Liver (tissue), 3 donors: ENCODE measurements around the gene FRK.

Experiments
- CTCF ChIP-seq: fragments of 150-350 bp; IDR thresholded peaks from 2 replicates; pipeline ENCODE4 v1.5.1; 2017; ENCODE audit warnings: improper control_type of control experiment, low read depth, low read length; ENCODE audit not compliant: missing input control
- FOXA1 ChIP-seq: IDR thresholded peaks from 2 replicates; pipeline ENCODE4 v1.6.1; 2016; ENCODE audit warnings: antibody characterized with exemption
- MAX ChIP-seq: IDR thresholded peaks from 2 replicates; pipeline ENCODE4 v1.6.1; 2016; ENCODE audit warnings: antibody characterized with exemption
- RAD21 ChIP-seq, 2 donors: IDR thresholded peaks; 2 replicates each; pipeline ENCODE4 v1.6.1; 2016; ENCODE audit warnings: antibody characterized with exemption in 2 of 2, mild to moderate bottlenecking in 2 of 2
- REST ChIP-seq: IDR thresholded peaks from 2 replicates; pipeline ENCODE4 v1.6.1; 2016; ENCODE audit warnings: antibody characterized with exemption, mild to moderate bottlenecking
- TAF1 ChIP-seq: conservative IDR thresholded peaks from 2 replicates; pipeline ENCODE4 v1.6.1; 2016; ENCODE audit warnings: antibody characterized with exemption, mild to moderate bottlenecking
- donor health status: healthy.
- donor health status: healthy.

- no peak for TF ChIP-seq CTCF
- TF ChIP-seq MAX: peak; percentile 16
- TF ChIP-seq REST: no peak
- no peak for TF ChIP-seq RAD21 (IDR thresholded peaks at IDR 0.05)
- no peak for TF ChIP-seq TAF1
- TF ChIP-seq FOXA1: no peak
Measured at GRCh38 chr6:116035616-116036015, 25.1 kb downstream of the FRK start.
